ENCODE measurements around the gene SSBP4.
A peak's percentile ranks its signal among the peaks of the same experiment; 100 is the strongest.

DNA sequence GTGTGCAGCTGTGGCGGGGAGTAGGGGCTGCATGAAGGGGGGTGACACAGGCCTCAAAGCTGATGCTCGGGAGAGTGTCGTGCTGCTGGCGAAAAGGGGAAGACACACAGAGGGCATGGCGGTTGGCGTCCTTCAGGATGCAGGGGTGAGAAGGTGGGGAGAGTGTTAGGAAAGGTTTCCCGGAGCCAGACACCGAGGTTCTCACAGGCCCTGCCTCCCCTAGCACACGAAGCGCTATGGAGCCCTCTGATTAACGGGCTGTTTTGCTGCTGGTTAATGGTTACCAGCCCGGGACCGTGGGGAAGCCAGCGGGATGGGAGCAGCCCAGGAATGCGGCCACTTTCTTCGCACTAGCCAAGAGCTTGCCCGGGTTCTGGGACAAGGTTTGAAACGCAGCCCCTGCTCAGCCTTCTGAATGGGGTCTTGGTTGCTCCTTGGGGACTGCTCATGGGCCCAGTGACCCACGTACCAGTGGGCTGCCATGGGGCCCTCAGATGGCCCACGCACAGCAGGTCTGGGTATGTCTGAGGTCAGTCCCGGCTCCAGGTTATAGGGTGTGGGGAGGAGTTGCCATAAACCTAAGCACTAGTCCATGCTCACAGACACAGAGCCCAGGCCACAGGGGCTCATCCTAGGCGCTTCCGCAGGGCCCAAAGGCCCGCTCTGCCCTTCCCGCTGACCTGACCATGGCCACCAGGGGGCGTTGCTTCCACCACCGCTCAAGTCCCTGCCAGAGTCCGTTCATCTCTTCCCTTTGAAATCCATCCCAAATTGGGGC, 50.1 kb downstream of the SSBP4 start:
- TF ChIP-seq, protein P1, sequence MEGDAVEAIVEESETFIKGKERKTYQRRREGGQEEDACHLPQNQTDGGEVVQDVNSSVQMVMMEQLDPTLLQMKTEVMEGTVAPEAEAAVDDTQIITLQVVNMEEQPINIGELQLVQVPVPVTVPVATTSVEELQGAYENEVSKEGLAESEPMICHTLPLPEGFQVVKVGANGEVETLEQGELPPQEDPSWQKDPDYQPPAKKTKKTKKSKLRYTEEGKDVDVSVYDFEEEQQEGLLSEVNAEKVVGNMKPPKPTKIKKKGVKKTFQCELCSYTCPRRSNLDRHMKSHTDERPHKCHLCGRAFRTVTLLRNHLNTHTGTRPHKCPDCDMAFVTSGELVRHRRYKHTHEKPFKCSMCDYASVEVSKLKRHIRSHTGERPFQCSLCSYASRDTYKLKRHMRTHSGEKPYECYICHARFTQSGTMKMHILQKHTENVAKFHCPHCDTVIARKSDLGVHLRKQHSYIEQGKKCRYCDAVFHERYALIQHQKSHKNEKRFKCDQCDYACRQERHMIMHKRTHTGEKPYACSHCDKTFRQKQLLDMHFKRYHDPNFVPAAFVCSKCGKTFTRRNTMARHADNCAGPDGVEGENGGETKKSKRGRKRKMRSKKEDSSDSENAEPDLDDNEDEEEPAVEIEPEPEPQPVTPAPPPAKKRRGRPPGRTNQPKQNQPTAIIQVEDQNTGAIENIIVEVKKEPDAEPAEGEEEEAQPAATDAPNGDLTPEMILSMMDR (IDR thresholded peaks at IDR 0.05; ENCODE audit: low read depth, low read length, poor library complexity, severe bottlenecking) = peak; percentile 88
- no peak for TF ChIP-seq EZH2phosphoT487 (IDR thresholded peaks at IDR 0.05; ENCODE audit: borderline replicate concordance, low read length)
